NCI-H146 (cell line): Measurements from ENCODE around the gene NTMT1.

ENCODE experiments used
- DNase-seq: peaks from one replicate; lab custom pipeline; 2025; lab: John Stamatoyannopoulos, UW

The NTMT1 gene

GRCh38 chr9:129678844-129679243, 52.9 kb downstream of the NTMT1 start:
- no peak for DNase-seq

DNA sequence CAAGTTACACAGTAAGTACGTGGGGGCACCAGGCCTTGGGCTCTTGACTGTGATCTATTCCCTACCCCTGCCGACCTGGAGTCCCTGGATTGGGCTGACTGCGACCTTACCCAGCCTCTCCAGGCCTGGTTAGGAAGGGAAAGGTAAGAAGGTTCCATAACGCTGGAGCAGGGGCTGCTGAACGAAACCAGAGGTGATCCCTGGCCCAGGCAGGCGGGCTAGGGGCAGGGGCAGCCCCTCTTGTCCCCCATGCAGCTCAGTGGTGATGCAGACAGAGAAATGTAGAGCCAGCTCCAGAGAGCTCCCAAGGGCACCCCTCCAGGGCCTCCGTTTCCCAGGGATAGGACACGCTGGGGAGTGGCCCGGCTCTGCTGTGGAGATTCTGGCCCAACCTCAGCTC, 53.6 kb downstream of the NTMT1 start:
- DNase-seq: no peak

- DNase-seq: no peak
Observed at GRCh38 chr9:129681924-129682323, 56.0 kb downstream of the NTMT1 start.

GRCh38 chr9:129682381-129682780, 56.4 kb downstream of the NTMT1 start:
- DNase-seq: no peak

DNA sequence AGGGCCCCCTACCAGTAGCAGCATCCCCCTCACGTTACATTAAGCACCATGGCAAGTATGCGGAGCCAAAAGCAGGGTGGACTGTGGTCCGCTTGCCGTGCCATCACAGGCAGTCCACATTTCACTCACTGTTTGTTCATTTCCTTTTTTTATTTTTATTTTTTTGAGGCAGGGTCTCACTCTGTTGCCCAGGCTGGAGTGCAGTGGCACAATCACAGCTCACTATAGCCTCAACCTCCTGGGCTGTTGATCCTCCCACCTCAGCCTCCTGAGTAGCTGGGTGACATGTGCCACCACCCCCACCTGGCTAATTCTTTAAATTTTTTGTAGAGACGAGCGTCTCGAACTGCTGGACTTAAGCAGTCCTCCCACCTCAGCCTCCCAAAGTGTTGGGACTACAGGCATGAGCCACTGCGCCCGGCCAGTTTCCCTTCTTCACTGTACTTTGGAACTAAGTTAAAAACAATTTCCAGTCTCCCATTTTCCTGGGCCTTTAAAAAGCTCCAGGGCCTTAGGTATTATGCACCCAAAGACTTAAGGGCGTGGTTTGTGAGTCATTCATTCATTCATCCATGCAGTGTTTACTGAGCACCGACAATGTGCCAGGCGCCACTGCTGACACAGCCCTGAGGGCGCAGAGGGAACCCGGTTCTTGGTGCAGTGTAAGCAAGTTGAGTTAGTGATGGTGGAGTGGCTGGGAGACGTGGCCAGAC, 59.4 kb downstream of the NTMT1 start:
- no peak for DNase-seq
